ENCODE results near the gene ARID1B.

DNA sequence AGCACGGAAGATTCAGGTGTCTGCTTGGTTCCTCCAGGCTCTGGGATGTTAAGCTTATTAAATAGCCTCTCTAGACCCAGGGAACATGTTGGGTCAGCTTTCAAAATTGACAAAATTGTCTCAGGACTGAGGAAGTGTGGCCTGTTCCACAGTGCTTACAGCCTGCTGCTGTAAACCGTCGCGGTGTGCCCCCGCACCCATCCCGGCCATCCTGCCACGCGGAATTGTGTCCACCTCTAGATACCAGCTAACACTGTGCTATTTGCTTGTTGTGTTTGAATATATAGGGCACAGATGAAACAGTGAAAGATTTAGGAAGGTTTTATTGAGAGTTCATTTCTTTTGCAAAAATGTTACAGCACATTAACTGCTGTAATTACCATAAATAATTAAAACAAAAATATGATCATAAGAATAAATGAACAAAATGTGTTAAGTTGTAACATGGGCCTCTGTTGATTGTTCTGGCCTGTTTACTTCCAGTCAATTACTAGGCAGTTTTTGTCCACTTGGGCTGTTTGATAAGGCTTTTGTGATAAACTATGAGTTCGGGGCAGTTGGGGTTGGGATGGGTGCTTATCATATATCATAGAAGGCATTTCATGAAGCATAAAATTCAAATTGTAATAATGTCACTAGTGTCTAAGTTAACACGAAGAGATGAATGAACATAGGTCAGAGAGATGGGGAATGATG, 77.4 kb downstream of the ARID1B start:
- TF ChIP-seq POLR2AphosphoS5 (IDR thresholded peaks at IDR 0.05), result no peak
- TF ChIP-seq, protein P1, sequence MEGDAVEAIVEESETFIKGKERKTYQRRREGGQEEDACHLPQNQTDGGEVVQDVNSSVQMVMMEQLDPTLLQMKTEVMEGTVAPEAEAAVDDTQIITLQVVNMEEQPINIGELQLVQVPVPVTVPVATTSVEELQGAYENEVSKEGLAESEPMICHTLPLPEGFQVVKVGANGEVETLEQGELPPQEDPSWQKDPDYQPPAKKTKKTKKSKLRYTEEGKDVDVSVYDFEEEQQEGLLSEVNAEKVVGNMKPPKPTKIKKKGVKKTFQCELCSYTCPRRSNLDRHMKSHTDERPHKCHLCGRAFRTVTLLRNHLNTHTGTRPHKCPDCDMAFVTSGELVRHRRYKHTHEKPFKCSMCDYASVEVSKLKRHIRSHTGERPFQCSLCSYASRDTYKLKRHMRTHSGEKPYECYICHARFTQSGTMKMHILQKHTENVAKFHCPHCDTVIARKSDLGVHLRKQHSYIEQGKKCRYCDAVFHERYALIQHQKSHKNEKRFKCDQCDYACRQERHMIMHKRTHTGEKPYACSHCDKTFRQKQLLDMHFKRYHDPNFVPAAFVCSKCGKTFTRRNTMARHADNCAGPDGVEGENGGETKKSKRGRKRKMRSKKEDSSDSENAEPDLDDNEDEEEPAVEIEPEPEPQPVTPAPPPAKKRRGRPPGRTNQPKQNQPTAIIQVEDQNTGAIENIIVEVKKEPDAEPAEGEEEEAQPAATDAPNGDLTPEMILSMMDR (IDR thresholded peaks at IDR 0.05), result no peak
- TF ChIP-seq POLR2A (IDR thresholded peaks at IDR 0.05), result no peak

Measured in prostate gland (tissue), 2 donors.